NT2/D1 (cell line): ENCODE data around the gene DDI2.

Source experiments
- SUZ12 ChIP-seq: IDR thresholded peaks from 2 replicates; pipeline ENCODE4 v1.6.1; 2011; ENCODE audit not compliant: insufficient read length, insufficient read depth; ENCODE audit errors: extremely low read depth
- YY1 ChIP-seq: IDR thresholded peaks from 2 replicates; pipeline ENCODE4 v1.6.1; 2011; ENCODE audit not compliant: insufficient read length, insufficient read depth
- ZNF274 ChIP-seq: IDR thresholded peaks from 2 replicates; pipeline ENCODE4 v1.6.1; 2011; ENCODE audit warnings: mild to moderate bottlenecking, low read depth, low read length

GRCh38 chr1:15680131-15680530 lies 62.9 kb downstream of the DDI2 start:
- no peak for TF ChIP-seq SUZ12
- no peak for TF ChIP-seq ZNF274
- TF ChIP-seq YY1: no peak
